ENCODE measurements around the gene ISM1.

GRCh38 chr20:13289031-13289430 is 68.0 kb downstream of the ISM1 start:
- TF ChIP-seq CTCF (IDR thresholded peaks at IDR 0.05) (no peak), EP300 (IDR thresholded peaks at IDR 0.05) (no peak)

All from stomach (tissue), 4 donors.